A549 (cell line): Measurements from ENCODE around the gene PPARA. TPM values are rescaled to one million over a fixed set of nuclear protein-coding genes. Genes with fewer than 3 reads are reported as not detected.

ENCODE experiments used
- ATAC-seq, 2 experiments: fragments of 200-7000 bp in 1 of 2; fragments of >200 bp in 1 of 2; cut with Nextera tagmentation in 1 of 2; cut with Tn5 transposase in 1 of 2; 3 replicates each; pipeline versions ENCODE4 v1.8.0 to v1.9.1; 2018 to 2020; ENCODE audit warnings: mild to moderate bottlenecking in 1 of 2, moderate library complexity in 1 of 2
- CTCF ChIA-PET: fragments of 300-600 bp; sonication (Branson Sonifier 250); formaldehyde crosslinking; extraction: SDS; loops from one replicate; lab custom pipeline; 2021; ENCODE audit warnings: antibody characterized with exemption, inconsistent platforms; lab: Yijun Ruan, JAX
- POLR2A ChIA-PET: fragments of 350-600 bp; formaldehyde crosslinking; extraction: SDS; loops from one replicate; lab custom pipeline; 2021; ENCODE audit warnings: antibody characterized with exemption, inconsistent platforms; lab: Yijun Ruan, JAX
- DNase-seq, 2 experiments: peaks; one replicate each; pipeline versions ENCODE4 v3.0.0 to v3.0.0-alpha.2; 2011 to 2016; ENCODE audit warnings: low read depth in 1 of 2, low spot score in 1 of 2
- FAIRE-seq: peaks from 2 replicates; lab custom pipeline; 2011; peaks lifted over from hg19 to GRCh38; lab: Jason Lieb, UNC
- H3K27ac ChIP-seq, 2 experiments: fragments of >200 bp; sonication (Bioruptor Twin); formaldehyde crosslinking; 3 replicates each; pipeline ENCODE4 v1.5.1; 2016 to 2017
- H3K4me1 ChIP-seq: fragments of >200 bp; sonication (Bioruptor Twin); formaldehyde crosslinking; 3 replicates; pipeline ENCODE4 v1.6.1; 2016
- H3K4me2 ChIP-seq: fragments of >200 bp; sonication (Bioruptor Twin); formaldehyde crosslinking; 3 replicates; pipeline ENCODE4 v1.6.1; 2016
- H3K4me3 ChIP-seq: fragments of >200 bp; sonication (Bioruptor Twin); formaldehyde crosslinking; 3 replicates; pipeline ENCODE4 v1.5.1; 2016
- H3K9me3 ChIP-seq: fragments of >200 bp; sonication (Bioruptor Twin); formaldehyde crosslinking; 3 replicates; pipeline ENCODE4 v1.6.1; 2016
- EHMT2 ChIP-seq: fragments of 200-600 bp; sonication (generic); IDR thresholded peaks from 2 replicates; pipeline ENCODE4 v1.6.1; 2016; ENCODE audit warnings: antibody characterized with exemption, low read depth, mild to moderate bottlenecking, moderate library complexity
- FOXS1 ChIP-seq: fragments of 250-450 bp; sonication (Bioruptor Pico); IDR thresholded peaks from 2 replicates; pipeline ENCODE4 v1.5.0; 2020; ENCODE audit warnings: mild to moderate bottlenecking, moderate library complexity
- GATA3 ChIP-seq: IDR thresholded peaks from 2 replicates; pipeline ENCODE4 v1.6.1; 2012; ENCODE audit warnings: borderline replicate concordance
- HEYL ChIP-seq: fragments of 250-450 bp; sonication (Bioruptor Pico); IDR thresholded peaks from 2 replicates; pipeline ENCODE4 v1.8.0; 2021; ENCODE audit warnings: mild to moderate bottlenecking, moderate library complexity
- HOXB5 ChIP-seq: fragments of 250-450 bp; sonication (Bioruptor Pico); IDR thresholded peaks from 2 replicates; pipeline ENCODE4 v1.5.0; 2020; ENCODE audit warnings: mild to moderate bottlenecking, moderate library complexity
- JUN ChIP-seq, 2 experiments: fragments of >200 bp; sonication (Bioruptor Twin); formaldehyde crosslinking; IDR thresholded peaks; 2 replicates in 1 of 2; 3 replicates in 1 of 2; pipeline ENCODE4 v1.6.1; 2016 to 2017
- MYC ChIP-seq: IDR thresholded peaks from 2 replicates; pipeline ENCODE4 v1.6.1; 2012; ENCODE audit warnings: mild to moderate bottlenecking, inconsistent platforms, low read length, improper control_type of control experiment, borderline replicate concordance
- POLR2AphosphoS2 ChIP-seq: conservative IDR thresholded peaks from 2 replicates; pipeline ENCODE4 v1.6.1; 2012; ENCODE audit warnings: low read length, improper control_type of control experiment, inconsistent platforms
- RAD21 ChIP-seq, 2 experiments: fragments of >200 bp in 1 of 2; sonication (Bioruptor Twin) in 1 of 2; formaldehyde crosslinking in 1 of 2; IDR thresholded peaks in 1 of 2; conservative IDR thresholded peaks in 1 of 2; 2 replicates in 1 of 2; 3 replicates in 1 of 2; pipeline ENCODE4 v1.6.1; 2012 to 2018; ENCODE audit warnings: inconsistent platforms in 1 of 2
- SMC3 ChIP-seq: fragments of >200 bp; sonication (Bioruptor Twin); formaldehyde crosslinking; IDR thresholded peaks from 3 replicates; pipeline ENCODE4 v1.6.1; 2018; ENCODE audit warnings: inconsistent platforms
- TP53 ChIP-seq: fragments of 250-450 bp; sonication (Bioruptor Pico); IDR thresholded peaks from 2 replicates; pipeline ENCODE4 v1.5.0; 2021; ENCODE audit warnings: mild to moderate bottlenecking, moderate library complexity
- ZC3H11A ChIP-seq: fragments of 450-650 bp; IDR thresholded peaks from 2 replicates; pipeline ENCODE4 v1.6.1; 2014; ENCODE audit warnings: antibody characterized with exemption, mild to moderate bottlenecking
- WGBS: methylation state at CpG from one replicate; pipeline ENCODE4 v1.1.6; 2017; ENCODE audit errors: missing lambda C conversion rate; 5-methylcytosine and 5-hydroxymethylcytosine counted together
- polyA plus RNA-seq, 4 experiments: library from polyadenylated mRNA; depleted of rRNA in 3 of 4; stranded (reverse); fragments of >200 nt; fragmentation: RNase III in 1 of 4; extraction: RNeasy Plus Mini Kit Qiagen cat#74134 plus additional on column Dnase treatment in 1 of 4; gene quantifications; 2 replicates in 3 of 4; 3 replicates in 1 of 4; pipeline ENCODE4 v1.2.3, GENCODE V29; 2011 to 2017
- TF ChIP-seq, protein P1 (sequence below): IDR thresholded peaks from 2 replicates; pipeline ENCODE4 v1.6.1; 2012
- TF ChIP-seq, protein P2 (sequence below): IDR thresholded peaks from 2 replicates; pipeline ENCODE4 v1.6.1; 2012
- TF ChIP-seq, protein P3 (sequence below): fragments of >200 bp; sonication (Bioruptor Twin); formaldehyde crosslinking; IDR thresholded peaks from 3 replicates; pipeline ENCODE4 v1.5.1; 2016

Gene PPARA
- polyA plus RNA-seq, 2 of the 4 experiments (the other 2 are of a cell fraction) = 2.6 to 2.8 TPM

DNA sequence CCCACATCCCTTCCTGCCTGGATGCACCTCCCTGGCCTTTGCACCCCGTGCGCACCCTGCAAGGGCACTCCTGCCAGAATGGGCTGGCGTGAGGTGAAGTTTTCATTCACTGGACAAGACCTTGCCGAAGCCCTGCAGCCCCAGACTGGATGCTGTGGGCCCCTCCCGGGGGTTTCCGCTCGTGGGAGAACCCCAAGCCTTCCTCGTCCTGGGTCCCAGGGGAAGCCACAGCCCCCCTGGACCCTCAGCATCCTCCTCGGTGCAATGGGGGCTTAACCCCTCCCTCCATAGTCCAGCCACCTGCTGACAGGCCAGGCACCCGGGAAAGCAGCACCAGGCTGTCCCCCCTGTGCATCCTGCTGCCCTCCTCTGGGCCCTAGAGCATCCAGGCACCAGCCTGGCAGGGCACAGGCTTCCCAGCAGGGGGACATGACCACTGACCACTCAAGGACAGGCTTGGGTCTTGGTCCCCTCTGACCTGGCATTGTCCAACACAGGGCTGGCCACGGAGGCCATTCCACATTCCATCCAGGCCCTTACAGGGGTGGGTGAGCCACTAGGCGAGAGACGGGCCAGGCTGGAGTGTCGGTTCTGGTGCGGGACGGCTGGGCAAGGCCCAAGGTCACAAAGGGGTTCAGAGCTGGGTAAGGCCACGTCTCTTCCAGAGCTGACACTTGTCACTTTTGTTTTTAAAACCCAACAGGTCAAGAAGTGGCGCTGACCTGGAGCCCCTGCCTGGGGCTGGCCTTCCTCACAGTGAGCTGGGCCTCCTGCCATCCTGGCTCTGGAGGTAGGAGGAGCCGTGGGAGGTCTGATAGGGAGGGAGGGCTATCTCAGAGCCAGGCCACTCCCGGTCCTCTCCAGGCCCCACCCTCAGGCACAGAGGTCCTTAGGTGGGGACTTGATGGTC is 41.5 kb upstream of the PPARA start:
- ChIA-PET CTCF (interaction anchor here (1.0 to 3.4 kb wide), 5 partner anchors 27 to 951 kb away, joined by 3 to 23 read pairs (median 5); no protein-coding TSS in a partner anchor), POLR2A (interaction anchor here (0.8 kb wide), 1 partner anchor 136 kb away, joined by 3 read pairs; no protein-coding TSS in a partner anchor)
- TF ChIP-seq, protein P1, sequence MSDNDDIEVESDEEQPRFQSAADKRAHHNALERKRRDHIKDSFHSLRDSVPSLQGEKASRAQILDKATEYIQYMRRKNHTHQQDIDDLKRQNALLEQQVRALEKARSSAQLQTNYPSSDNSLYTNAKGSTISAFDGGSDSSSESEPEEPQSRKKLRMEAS = 0 out of 2 replicates have a peak, but pooled peaks have one; percentile 18
- TF ChIP-seq ZC3H11A (no peak), JUN (IDR thresholded peaks at IDR 0.05) (peak in 1 of 2 experiments; percentile 11; a peak in 1 of 5 replicates), FOXS1 (CRISPR knock-in tag) (no peak), RAD21 (conservative IDR thresholded peaks at IDR 0.05 in 1 of 2, IDR thresholded peaks at IDR 0.05 in 1 of 2) (no peak)
- TF ChIP-seq, protein P2, sequence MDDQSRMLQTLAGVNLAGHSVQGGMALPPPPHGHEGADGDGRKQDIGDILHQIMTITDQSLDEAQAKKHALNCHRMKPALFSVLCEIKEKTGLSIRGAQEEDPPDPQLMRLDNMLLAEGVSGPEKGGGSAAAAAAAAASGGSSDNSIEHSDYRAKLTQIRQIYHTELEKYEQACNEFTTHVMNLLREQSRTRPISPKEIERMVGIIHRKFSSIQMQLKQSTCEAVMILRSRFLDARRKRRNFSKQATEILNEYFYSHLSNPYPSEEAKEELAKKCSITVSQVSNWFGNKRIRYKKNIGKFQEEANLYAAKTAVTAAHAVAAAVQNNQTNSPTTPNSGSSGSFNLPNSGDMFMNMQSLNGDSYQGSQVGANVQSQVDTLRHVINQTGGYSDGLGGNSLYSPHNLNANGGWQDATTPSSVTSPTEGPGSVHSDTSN = peak; percentile 60; the same call in 1 of the 2 replicates
- TF ChIP-seq, protein P3, sequence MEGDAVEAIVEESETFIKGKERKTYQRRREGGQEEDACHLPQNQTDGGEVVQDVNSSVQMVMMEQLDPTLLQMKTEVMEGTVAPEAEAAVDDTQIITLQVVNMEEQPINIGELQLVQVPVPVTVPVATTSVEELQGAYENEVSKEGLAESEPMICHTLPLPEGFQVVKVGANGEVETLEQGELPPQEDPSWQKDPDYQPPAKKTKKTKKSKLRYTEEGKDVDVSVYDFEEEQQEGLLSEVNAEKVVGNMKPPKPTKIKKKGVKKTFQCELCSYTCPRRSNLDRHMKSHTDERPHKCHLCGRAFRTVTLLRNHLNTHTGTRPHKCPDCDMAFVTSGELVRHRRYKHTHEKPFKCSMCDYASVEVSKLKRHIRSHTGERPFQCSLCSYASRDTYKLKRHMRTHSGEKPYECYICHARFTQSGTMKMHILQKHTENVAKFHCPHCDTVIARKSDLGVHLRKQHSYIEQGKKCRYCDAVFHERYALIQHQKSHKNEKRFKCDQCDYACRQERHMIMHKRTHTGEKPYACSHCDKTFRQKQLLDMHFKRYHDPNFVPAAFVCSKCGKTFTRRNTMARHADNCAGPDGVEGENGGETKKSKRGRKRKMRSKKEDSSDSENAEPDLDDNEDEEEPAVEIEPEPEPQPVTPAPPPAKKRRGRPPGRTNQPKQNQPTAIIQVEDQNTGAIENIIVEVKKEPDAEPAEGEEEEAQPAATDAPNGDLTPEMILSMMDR = no peak
- H3K4me2 ChIP-seq = peak overlapping the region; percentile 81
- peak overlapping the region; percentile 93 to 98 for H3K27ac ChIP-seq
- peak in 1 of 2 experiments; percentile 73 for DNase-seq
- WGBS = 46% methylated on average over 4 of the region's 20 CpGs
- H3K4me3 ChIP-seq = no peak overlapping the region
- no peak for FAIRE-seq
- peak; percentile 31 to 64; a peak in 4 of 6 replicates for ATAC-seq
- peaks cover 99% of the 10 kb centered on the region for H3K4me1 ChIP-seq
- no peaks in the 10 kb centered on the region for H3K9me3 ChIP-seq

DNA sequence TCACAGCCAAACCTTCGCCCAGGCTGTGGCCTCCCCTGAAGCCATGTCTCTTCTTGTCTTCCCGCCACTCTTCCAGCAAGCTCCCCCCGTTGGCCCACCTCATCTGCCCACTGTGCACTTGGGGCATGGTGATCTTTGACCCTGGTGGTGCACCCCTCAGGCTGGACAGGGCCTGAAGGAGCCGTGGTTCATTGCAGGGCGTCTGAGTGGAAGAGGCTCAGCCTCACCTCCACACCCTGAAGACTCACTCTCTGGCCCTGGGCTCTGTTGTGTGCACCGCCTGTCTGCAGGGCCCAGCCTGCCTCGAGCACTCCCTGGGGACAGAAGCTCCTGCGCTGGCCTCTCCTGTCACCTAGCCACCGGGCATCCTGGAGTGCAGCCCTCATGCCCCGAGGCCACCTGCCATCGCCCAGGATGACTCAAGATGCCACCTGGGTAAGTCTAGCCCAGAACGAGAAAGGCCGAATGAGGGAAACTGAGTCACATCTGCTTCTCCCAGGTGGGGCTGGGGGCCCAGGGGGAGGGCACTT is 40.8 kb upstream of the PPARA start:
- 79% methylated on average over 3 of the region's 13 CpGs for WGBS
- FAIRE-seq (no peak), ATAC-seq (peak in 1 of 2 experiments; percentile 2; a peak in 3 of 6 replicates), DNase-seq (no peak)
- no peak overlapping the region for H3K4me3 ChIP-seq
- no peaks in the 10 kb centered on the region for H3K9me3 ChIP-seq
- no peak for TF ChIP-seq JUN (IDR thresholded peaks at IDR 0.05)
- TF ChIP-seq GATA3 = no peak
- no peak for TF ChIP-seq POLR2AphosphoS2
- no peak for TF ChIP-seq MYC
- TF ChIP-seq TP53 (CRISPR knock-in tag) = no peak
- TF ChIP-seq HOXB5 (CRISPR knock-in tag) = no peak
- TF ChIP-seq, protein P3 = no peak
- no peak for TF ChIP-seq HEYL (CRISPR knock-in tag)
- no peak for TF ChIP-seq EHMT2
- TF ChIP-seq SMC3 = no peak
- peak overlapping the region; percentile 81 for H3K4me2 ChIP-seq
- ChIA-PET POLR2A (interaction anchor here (0.8 kb wide), 1 partner anchor 135 kb away, joined by 3 read pairs; no protein-coding TSS in a partner anchor), CTCF (interaction anchor here (1.0 to 3.4 kb wide), 5 partner anchors 28 to 950 kb away, joined by 3 to 23 read pairs (median 5); no protein-coding TSS in a partner anchor)
- peak overlapping the region; percentile 93 to 98; a peak in 5 of 6 replicates for H3K27ac ChIP-seq
- peaks cover 99% of the 10 kb centered on the region for H3K4me1 ChIP-seq
